HG03354 (cell line): Measurements from ENCODE around the gene MED9.
A peak's percentile ranks its signal among the peaks of the same experiment; 100 is the strongest.
"Not testable (repeated sequence)": the region's sequence is repeated elsewhere in the genome, so short reads cannot be mapped to it uniquely, and the experiment has no call there.

ENCODE experiments used
- ATAC-seq: cut with Tn5 transposase; IDR thresholded peaks from one replicate; pipeline ENCODE4 v1.9.1; 2021; ENCODE audit warnings: mild to moderate bottlenecking; ENCODE audit not compliant: unreplicated experiment, poor library complexity, severe bottlenecking

The MED9 gene

GRCh38 chr17:17485420-17485819 lies 8.6 kb downstream of the MED9 start:
- ATAC-seq, result no peak

GRCh38 chr17:17486416-17486815 lies 9.6 kb downstream of the MED9 start:
- ATAC-seq, result not testable (repeated sequence)

GRCh38 chr17:17487998-17488397 lies 11.2 kb downstream of the MED9 start:
- ATAC-seq, result no peak

GRCh38 chr17:17491031-17491471 lies 14.3 kb downstream of the MED9 start:
- no peak for ATAC-seq

- no peak for ATAC-seq
Measured at GRCh38 chr17:17491546-17491988, 14.8 kb downstream of the MED9 start.

- no peak for ATAC-seq
Measured at GRCh38 chr17:17492085-17492484, 15.3 kb downstream of the MED9 start.

GRCh38 chr17:17492571-17492970 lies 15.8 kb downstream of the MED9 start:
- ATAC-seq, result no peak

- no peak for ATAC-seq
Measured at GRCh38 chr17:17493249-17493985, 16.6 kb downstream of the MED9 start.

- ATAC-seq, result no peak
Measured at GRCh38 chr17:17493986-17494466, 17.2 kb downstream of the MED9 start.

- ATAC-seq, result no peak
Measured at GRCh38 chr17:17494499-17494869, 17.7 kb downstream of the MED9 start.

GRCh38 chr17:17494870-17495535 lies 18.2 kb downstream of the MED9 start:
- no peak for ATAC-seq

GRCh38 chr17:17495536-17496188 lies 18.9 kb downstream of the MED9 start:
- no peak for ATAC-seq

GRCh38 chr17:17496189-17497064 lies 19.6 kb downstream of the MED9 start, which contains the start of gene RASD1:
Gene RASD1 (minus strand): TSS chr17:17496395. CDS start chr17:17496181, 214 bp downstream.
- peak; percentile 77 for ATAC-seq

- ATAC-seq, result no peak
Measured at GRCh38 chr17:17497065-17497844, 20.5 kb downstream of the MED9 start.

GRCh38 chr17:17497845-17498520 lies 21.2 kb downstream of the MED9 start:
- ATAC-seq, result no peak

GRCh38 chr17:17498606-17499301 lies 22.0 kb downstream of the MED9 start:
- ATAC-seq, result no peak

GRCh38 chr17:17499402-17500145 lies 22.8 kb downstream of the MED9 start:
- no peak for ATAC-seq
